C4-2B (cell line): ENCODE data around the gene ZNF181.
"Not testable (repeated sequence)": the region's sequence is repeated elsewhere in the genome, so short reads cannot be mapped to it uniquely, and the experiment has no call there.

Experiments
- H3K27ac ChIP-seq: fragments of 450-650 bp; 2 replicates; pipeline ENCODE4 v1.5.1; 2017
- ZFX ChIP-seq: fragments of 450-650 bp; IDR thresholded peaks from 2 replicates; pipeline ENCODE4 v1.6.1; 2017
- TF ChIP-seq, protein P1 (sequence below): fragments of 450-650 bp; conservative IDR thresholded peaks from 2 replicates; pipeline ENCODE4 v1.5.1; 2017; ENCODE audit warnings: mild to moderate bottlenecking

ZNF181 gene

DNA sequence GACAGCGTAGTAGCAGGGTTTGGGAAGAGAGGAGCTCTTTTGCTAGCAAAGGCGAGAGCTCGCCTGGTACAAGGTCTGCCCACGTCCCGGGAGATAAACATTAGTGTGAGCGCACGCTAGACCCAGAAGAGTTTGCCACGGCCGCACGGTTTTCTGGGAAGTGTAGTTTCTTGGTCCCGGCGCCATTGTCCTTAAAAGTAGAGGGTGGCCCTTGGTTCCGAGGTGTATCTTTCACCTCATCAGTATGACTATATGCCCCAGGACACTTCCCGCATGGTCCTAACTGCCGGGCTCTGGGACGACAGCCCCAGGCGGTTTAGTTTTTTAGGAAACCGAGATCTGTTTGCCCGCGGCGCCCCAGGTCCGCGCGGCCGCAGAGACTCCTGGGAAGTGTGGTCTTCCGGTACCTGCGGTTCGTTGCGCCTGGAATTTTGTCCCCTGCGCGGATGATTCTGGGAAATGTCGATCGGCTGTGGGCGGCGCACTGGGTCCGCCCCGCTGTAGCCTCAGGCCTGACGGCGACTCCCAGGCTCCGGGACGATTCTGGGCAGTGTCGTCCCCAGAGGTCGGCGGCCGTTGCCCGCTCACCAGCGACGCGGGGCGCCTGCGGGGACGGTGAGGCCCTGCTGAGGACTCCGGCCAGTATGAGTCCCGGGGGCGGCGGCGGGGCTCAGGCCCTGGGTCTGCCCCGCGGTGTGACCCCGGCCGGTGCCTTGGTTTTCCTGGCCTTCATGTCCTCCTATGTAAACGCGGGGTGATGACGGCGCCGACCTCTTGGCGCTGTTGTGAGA lies at the start of gene ZNF181:
Gene ZNF181, plus strand, starts transcription at position 498 of the 791 bp plus-strand sequence. CDS start 795 bp downstream, outside the sequence.
- peak; percentile 93 for TF ChIP-seq ZFX
- TF ChIP-seq, protein P1, sequence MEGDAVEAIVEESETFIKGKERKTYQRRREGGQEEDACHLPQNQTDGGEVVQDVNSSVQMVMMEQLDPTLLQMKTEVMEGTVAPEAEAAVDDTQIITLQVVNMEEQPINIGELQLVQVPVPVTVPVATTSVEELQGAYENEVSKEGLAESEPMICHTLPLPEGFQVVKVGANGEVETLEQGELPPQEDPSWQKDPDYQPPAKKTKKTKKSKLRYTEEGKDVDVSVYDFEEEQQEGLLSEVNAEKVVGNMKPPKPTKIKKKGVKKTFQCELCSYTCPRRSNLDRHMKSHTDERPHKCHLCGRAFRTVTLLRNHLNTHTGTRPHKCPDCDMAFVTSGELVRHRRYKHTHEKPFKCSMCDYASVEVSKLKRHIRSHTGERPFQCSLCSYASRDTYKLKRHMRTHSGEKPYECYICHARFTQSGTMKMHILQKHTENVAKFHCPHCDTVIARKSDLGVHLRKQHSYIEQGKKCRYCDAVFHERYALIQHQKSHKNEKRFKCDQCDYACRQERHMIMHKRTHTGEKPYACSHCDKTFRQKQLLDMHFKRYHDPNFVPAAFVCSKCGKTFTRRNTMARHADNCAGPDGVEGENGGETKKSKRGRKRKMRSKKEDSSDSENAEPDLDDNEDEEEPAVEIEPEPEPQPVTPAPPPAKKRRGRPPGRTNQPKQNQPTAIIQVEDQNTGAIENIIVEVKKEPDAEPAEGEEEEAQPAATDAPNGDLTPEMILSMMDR, result no peak; the same call in 1 of the 2 replicates
- peak within 1 kb of the TSS; percentile 90 for H3K27ac ChIP-seq

DNA sequence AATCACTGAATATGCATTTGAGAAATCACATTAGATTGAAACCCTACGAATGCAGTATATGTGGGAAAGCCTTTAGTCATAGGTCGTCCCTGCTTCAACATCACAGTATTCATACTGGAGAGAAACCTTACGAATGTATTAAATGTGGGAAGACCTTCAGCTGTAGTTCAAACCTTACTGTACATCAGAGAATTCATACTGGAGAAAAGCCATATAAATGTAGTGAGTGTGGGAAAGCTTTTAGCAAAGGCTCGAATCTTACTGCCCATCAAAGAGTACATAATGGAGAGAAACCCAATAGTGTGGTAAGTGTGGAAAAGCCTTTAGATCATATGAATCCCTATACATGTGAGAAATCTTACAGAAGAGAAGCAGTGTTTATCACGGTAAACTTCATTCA lies 48.8 kb upstream of the ZNF181 start:
- H3K27ac ChIP-seq, result not testable (repeated sequence)

DNA sequence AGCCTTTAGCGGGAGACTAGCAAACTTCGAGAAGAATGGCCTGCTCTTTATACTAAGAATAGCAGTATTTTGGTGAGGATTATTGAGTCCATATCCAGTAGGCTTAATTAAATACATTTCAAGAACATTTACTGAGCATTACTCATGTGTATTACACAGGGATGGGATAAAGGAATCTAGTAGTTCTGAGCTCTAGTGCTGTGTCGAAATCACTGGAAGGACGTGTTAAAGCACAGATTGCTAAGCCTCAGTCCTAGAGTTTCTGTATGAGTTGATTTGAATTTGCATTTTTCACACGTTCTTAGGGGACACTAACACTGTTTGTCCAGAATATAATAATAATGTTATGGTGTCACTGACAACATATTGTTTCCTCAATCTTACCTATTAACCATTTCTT lies 47.6 kb upstream of the ZNF181 start:
- no peak for TF ChIP-seq ZFX
- TF ChIP-seq, protein P1, result no peak

DNA sequence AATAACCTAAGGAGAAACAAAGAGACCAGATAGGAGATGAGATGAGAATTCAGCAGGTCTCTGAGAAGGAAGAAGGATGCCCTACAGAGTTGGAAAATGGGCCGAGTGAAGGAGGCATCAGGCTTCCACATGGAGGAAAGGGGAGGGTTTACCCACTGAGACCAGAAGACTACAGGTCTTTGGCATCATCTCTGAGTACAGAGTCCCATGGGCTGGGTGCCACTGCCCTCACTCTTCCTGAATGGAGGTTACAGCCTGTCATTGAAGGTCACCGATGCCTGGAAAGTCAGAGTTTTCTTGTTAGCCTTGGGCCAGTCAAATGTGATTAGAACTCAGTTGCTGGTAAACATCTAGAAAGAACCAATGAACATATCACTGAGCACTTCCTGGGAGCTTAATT lies 46.7 kb upstream of the ZNF181 start:
- TF ChIP-seq, protein P1, result no peak
- no peak for TF ChIP-seq ZFX
- no peak overlapping the region for H3K27ac ChIP-seq

More for the DNA sequence above, 47.6 kb upstream of the ZNF181 start:
- no peak overlapping the region for H3K27ac ChIP-seq

DNA sequence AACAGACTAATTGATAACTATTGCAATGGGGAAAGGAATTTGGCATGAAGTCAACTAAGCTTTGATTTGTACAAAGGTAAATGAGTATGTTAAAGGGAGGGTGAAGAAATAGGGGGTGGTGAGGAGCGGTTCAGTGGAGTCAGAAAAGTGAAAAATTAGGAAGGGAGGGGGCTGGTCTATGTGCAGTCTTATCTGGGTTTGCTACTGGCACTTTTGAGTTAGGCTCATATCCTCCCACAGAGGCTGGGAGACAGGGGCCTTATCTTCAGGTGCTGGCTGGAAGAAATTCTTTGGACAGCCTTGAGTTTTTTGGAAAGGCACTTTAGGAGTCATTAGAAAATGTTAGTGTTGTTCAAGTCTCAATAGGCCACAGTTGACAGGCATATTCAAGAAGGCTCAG lies 45.5 kb upstream of the ZNF181 start:
- TF ChIP-seq ZFX, result no peak
- TF ChIP-seq, protein P1, result no peak

DNA sequence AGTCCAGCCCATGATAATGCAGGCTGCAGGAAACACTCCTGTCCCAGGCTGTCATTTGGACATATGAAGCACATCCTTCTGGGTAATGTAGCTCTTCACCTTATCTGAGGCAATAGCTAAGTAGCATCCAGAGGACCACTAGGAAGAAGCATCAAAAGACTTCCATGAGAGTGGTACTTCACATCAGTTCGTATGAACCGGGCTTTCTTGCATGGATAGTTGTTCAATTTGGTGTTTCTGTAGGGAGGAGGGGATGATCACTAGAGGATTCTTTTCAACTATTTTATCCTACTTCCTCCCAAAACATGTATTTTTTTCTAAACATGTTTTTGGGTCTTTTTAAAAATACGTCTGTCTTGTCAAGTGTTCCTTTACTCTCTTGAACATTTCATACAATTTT lies 43.7 kb upstream of the ZNF181 start:
- H3K27ac ChIP-seq, result no peak overlapping the region
- no peak for TF ChIP-seq ZFX
- TF ChIP-seq, protein P1, result no peak

More for the DNA sequence above, 45.5 kb upstream of the ZNF181 start:
- no peak overlapping the region for H3K27ac ChIP-seq

DNA sequence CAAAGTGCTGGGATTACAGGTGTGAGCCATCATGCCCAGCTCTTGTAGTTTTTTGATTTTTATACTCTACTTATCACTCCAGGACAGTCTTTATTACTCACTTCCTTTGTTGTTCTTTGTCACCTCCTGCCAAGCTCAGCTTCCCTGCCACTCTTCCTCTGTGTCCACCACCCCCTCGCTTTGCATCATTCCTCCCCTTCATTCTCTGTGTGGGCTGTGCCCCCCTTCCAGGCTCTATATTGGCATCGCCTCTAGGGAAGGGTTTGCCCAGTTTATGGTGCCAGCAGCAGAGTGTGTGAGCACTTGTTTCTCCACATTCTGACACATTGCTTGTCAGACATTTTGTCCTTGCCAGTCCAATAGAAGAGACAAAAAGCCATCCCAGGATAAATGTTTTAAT lies 41.5 kb upstream of the ZNF181 start:
- no peak overlapping the region for H3K27ac ChIP-seq
- TF ChIP-seq, protein P1, result no peak
- TF ChIP-seq ZFX, result no peak

DNA sequence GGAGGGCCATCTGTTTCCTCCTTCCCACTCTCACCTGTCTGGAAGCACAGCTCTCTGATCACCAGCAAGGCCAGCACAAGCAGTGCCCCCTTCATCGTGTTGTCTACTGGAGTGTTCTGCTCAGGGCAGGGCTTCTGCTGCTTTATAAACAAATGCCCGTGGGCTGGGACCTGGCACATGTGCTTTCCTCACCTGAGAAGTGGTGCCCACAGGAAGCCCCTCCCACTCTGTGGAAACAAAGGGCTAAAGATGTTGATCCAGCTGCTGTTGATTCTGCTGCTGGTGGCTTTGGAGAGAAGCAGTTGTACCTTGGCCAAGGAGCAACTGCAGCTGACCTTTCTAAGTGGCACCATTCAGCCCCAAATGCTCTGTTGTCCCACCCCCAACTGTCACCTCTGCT lies 26.4 kb upstream of the ZNF181 start:
- no peak overlapping the region for H3K27ac ChIP-seq
- TF ChIP-seq ZFX, result no peak
- TF ChIP-seq, protein P1, result no peak
